ENCODE data around the gene PREX1. TPM values are rescaled to one million over a fixed set of nuclear protein-coding genes. Genes with fewer than 3 reads are reported as not detected.

PREX1 gene
- total RNA-seq, 1 donor = 14.1 TPM

DNA sequence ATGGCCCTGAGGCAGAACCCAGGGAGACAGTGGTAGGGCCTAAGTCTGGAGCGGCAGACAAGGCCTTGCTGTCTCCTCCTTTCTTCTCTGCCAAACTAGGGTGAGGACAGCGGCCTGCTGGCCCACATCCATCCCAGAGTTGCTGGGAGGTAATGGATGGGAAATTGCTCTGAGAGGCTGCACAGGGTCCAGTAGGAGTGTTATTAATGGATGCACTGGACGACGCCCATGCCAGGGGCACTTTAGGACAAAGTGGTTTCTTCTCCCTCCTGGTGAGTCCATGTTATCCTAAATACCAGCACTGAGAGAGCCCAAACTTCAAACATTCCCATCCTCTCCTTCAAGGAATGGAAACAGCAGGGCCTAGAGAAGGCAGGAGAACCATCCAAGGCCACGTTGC, 28.3 kb upstream of the PREX1 start:
- no peaks in the 10 kb centered on the region for H3K36me3 ChIP-seq (ENCODE audit: insufficient read depth, low read length)
- no peaks in the 10 kb centered on the region for H3K79me2 ChIP-seq (ENCODE audit: insufficient read depth, low read length)
- TF ChIP-seq, protein P1, sequence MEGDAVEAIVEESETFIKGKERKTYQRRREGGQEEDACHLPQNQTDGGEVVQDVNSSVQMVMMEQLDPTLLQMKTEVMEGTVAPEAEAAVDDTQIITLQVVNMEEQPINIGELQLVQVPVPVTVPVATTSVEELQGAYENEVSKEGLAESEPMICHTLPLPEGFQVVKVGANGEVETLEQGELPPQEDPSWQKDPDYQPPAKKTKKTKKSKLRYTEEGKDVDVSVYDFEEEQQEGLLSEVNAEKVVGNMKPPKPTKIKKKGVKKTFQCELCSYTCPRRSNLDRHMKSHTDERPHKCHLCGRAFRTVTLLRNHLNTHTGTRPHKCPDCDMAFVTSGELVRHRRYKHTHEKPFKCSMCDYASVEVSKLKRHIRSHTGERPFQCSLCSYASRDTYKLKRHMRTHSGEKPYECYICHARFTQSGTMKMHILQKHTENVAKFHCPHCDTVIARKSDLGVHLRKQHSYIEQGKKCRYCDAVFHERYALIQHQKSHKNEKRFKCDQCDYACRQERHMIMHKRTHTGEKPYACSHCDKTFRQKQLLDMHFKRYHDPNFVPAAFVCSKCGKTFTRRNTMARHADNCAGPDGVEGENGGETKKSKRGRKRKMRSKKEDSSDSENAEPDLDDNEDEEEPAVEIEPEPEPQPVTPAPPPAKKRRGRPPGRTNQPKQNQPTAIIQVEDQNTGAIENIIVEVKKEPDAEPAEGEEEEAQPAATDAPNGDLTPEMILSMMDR (IDR thresholded peaks at IDR 0.05; ENCODE audit: extremely low read depth, low read depth, low read length) = no peak
- H2AFZ ChIP-seq (ENCODE audit: low read length) = no peak overlapping the region
- H3K27me3 ChIP-seq (ENCODE audit: insufficient read depth, low read length) = peaks cover 6% of the 10 kb centered on the region
- H3K9me3 ChIP-seq (ENCODE audit: low read depth, low read length) = no peaks in the 10 kb centered on the region
- no peak for DNase-seq (ENCODE audit: insufficient read length, low spot score, missing footprints)
- no peak overlapping the region for H3K4me3 ChIP-seq (ENCODE audit: insufficient read depth, low read length)
- peaks cover 3% of the 10 kb centered on the region for H3K4me1 ChIP-seq (ENCODE audit: insufficient read depth, low read length)
- no peak overlapping the region for H3K4me2 ChIP-seq (ENCODE audit: insufficient read depth, low read length)
- H4K20me1 ChIP-seq (ENCODE audit: insufficient read depth, low read length) = no peaks in the 10 kb centered on the region
- no peak overlapping the region for H3K27ac ChIP-seq (ENCODE audit: low read depth, low read length)

DNA sequence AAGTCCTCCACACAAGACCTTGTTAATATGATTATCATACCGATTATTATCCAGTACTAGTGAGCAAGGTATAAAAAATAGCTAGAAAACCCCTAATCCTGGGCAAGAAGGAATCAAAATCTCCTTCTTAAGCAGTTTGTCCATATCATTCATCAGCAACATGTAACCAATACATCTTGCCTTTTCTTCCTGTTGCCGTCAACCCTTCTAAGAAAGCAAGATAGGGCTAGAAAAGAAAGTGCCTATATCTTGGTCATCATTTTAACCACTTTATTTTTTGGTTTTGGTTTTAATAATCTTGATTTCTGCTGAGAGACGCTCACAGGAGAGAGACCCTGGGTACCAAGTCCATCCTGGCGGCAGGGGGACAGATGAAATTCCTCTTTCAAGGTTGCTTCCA, 27.2 kb upstream of the PREX1 start:
- H3K79me2 ChIP-seq (ENCODE audit: insufficient read depth, low read length) = no peaks in the 10 kb centered on the region
- no peaks in the 10 kb centered on the region for H4K20me1 ChIP-seq (ENCODE audit: insufficient read depth, low read length)
- no peak overlapping the region for H3K4me3 ChIP-seq (ENCODE audit: insufficient read depth, low read length)
- no peaks in the 10 kb centered on the region for H3K9me3 ChIP-seq (ENCODE audit: low read depth, low read length)
- TF ChIP-seq, protein P1 (IDR thresholded peaks at IDR 0.05; ENCODE audit: extremely low read depth, low read depth, low read length) = no peak
- DNase-seq (ENCODE audit: insufficient read length, low spot score, missing footprints) = no peak
- H3K27me3 ChIP-seq (ENCODE audit: insufficient read depth, low read length) = no peaks in the 10 kb centered on the region
- H3K36me3 ChIP-seq (ENCODE audit: insufficient read depth, low read length) = no peaks in the 10 kb centered on the region
- no peak overlapping the region for H3K27ac ChIP-seq (ENCODE audit: low read depth, low read length)
- no peak overlapping the region for H3K4me2 ChIP-seq (ENCODE audit: insufficient read depth, low read length)
- no peak overlapping the region for H2AFZ ChIP-seq (ENCODE audit: low read length)
- H3K4me1 ChIP-seq (ENCODE audit: insufficient read depth, low read length) = peaks cover 3% of the 10 kb centered on the region

DNA sequence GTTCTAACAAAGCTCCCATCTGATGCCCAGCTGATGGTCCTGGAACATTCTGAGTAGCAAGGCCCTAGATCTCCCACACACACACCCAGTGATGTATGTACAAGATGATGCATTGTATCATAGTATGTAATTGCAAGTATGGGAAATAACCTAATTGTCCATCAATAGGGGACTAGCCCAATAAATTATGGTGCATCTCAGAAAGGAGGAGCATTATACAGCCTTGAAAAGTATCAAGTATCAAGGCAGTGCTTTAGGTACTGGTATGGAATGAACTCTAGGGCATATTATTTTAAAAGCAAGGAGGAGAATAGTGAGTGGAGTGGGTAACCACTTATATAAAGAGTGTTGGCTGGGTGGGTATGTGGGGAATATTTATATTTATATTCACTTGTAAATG, 24.8 kb upstream of the PREX1 start:
- Histone ChIP-seq H4K20me1 (ENCODE audit: insufficient read depth, low read length) (no peaks in the 10 kb centered on the region), H3K9me3 (ENCODE audit: low read depth, low read length) (no peaks in the 10 kb centered on the region), H2AFZ (ENCODE audit: low read length) (no peak overlapping the region), H3K36me3 (ENCODE audit: insufficient read depth, low read length) (no peaks in the 10 kb centered on the region), H3K27me3 (ENCODE audit: insufficient read depth, low read length) (no peaks in the 10 kb centered on the region), H3K79me2 (ENCODE audit: insufficient read depth, low read length) (no peaks in the 10 kb centered on the region), H3K4me2 (ENCODE audit: insufficient read depth, low read length) (no peak overlapping the region), H3K27ac (ENCODE audit: low read depth, low read length) (no peak overlapping the region), H3K4me3 (ENCODE audit: insufficient read depth, low read length) (no peak overlapping the region), H3K4me1 (ENCODE audit: insufficient read depth, low read length) (peaks cover 3% of the 10 kb centered on the region)
- TF ChIP-seq, protein P1 (IDR thresholded peaks at IDR 0.05; ENCODE audit: extremely low read depth, low read depth, low read length) = no peak
- no peak for DNase-seq (ENCODE audit: insufficient read length, low spot score, missing footprints)

GRCh38 chr20:48851579-48851978, 23.8 kb upstream of the PREX1 start:
- TF ChIP-seq, protein P1 (IDR thresholded peaks at IDR 0.05; ENCODE audit: extremely low read depth, low read depth, low read length) = no peak
- Histone ChIP-seq H3K4me3 (ENCODE audit: insufficient read depth, low read length) (no peak overlapping the region), H3K27me3 (ENCODE audit: insufficient read depth, low read length) (no peaks in the 10 kb centered on the region), H4K20me1 (ENCODE audit: insufficient read depth, low read length) (no peaks in the 10 kb centered on the region), H3K4me2 (ENCODE audit: insufficient read depth, low read length) (no peak overlapping the region), H2AFZ (ENCODE audit: low read length) (no peak overlapping the region), H3K27ac (ENCODE audit: low read depth, low read length) (no peak overlapping the region), H3K4me1 (ENCODE audit: insufficient read depth, low read length) (peaks cover 3% of the 10 kb centered on the region), H3K36me3 (ENCODE audit: insufficient read depth, low read length) (no peaks in the 10 kb centered on the region), H3K9me3 (ENCODE audit: low read depth, low read length) (no peaks in the 10 kb centered on the region), H3K79me2 (ENCODE audit: insufficient read depth, low read length) (no peaks in the 10 kb centered on the region)
- no peak for DNase-seq (ENCODE audit: insufficient read length, low spot score, missing footprints)

All from osteoblast (primary cell).